H1 (cell line): ENCODE measurements around the gene SIMC1. TPM values are rescaled to one million over a fixed set of nuclear protein-coding genes. Genes with fewer than 3 reads are reported as not detected.

Experiments
- CTCF ChIA-PET: fragments of 300-600 bp; sonication (Branson Sonifier 250); formaldehyde crosslinking; loops from one replicate; lab custom pipeline; 2021; ENCODE audit not compliant: partially characterized antibody; lab: Charles Lee
- POLR2A ChIA-PET: fragments of 300-600 bp; sonication (Branson Sonifier 250); formaldehyde crosslinking; loops from one replicate; lab custom pipeline; 2021; ENCODE audit warnings: inconsistent platforms; ENCODE audit not compliant: partially characterized antibody; lab: Charles Lee
- DNase-seq, 2 experiments: peaks; one replicate each; pipeline versions ENCODE4 v3.0.0 to v3.0.0-alpha.2; 2010 to 2022; ENCODE audit warnings: low spot score in 2 of 2, low read depth in 1 of 2, mixed read lengths in 1 of 2
- FAIRE-seq: peaks from 2 replicates; lab custom pipeline; 2011; peaks lifted over from hg19 to GRCh38; lab: Jason Lieb, UNC
- H2AFZ ChIP-seq: 2 replicates; pipeline ENCODE4 v1.8.1; 2012; ENCODE audit warnings: low read length, inconsistent platforms
- H2AK5ac ChIP-seq: 2 replicates; pipeline ENCODE4 v1.6.1; 2013; ENCODE audit warnings: low read depth, low read length
- H2BK120ac ChIP-seq: replicated peaks from 2 replicates; pipeline ENCODE3; 2013; ENCODE audit warnings: low read depth, low read length, inconsistent platforms
- H2BK12ac ChIP-seq: 2 replicates; pipeline ENCODE4 v1.6.1; 2013; ENCODE audit warnings: low read depth, low read length
- H2BK15ac ChIP-seq: 2 replicates; pipeline ENCODE4 v1.6.1; 2013; ENCODE audit warnings: low read length
- H2BK20ac ChIP-seq: 2 replicates; pipeline ENCODE4 v1.6.1; 2013; ENCODE audit warnings: low read length
- H2BK5ac ChIP-seq: 2 replicates; pipeline ENCODE4 v1.6.1; 2013; ENCODE audit warnings: low read depth, low read length
- H3K14ac ChIP-seq: 2 replicates; pipeline ENCODE4 v1.6.1; 2013; ENCODE audit warnings: inconsistent platforms; ENCODE audit not compliant: insufficient read length
- H3K18ac ChIP-seq: 2 replicates; pipeline ENCODE4 v1.6.1; 2013; ENCODE audit warnings: low read length; ENCODE audit errors: extremely low read depth
- H3K23ac ChIP-seq: 2 replicates; pipeline ENCODE4 v1.6.1; 2013; ENCODE audit warnings: inconsistent platforms; ENCODE audit not compliant: insufficient read length
- H3K23me2 ChIP-seq: 2 replicates; pipeline ENCODE4 v1.6.1; 2013; ENCODE audit warnings: low read depth, low read length
- H3K27ac ChIP-seq: 2 replicates; pipeline ENCODE4 v1.6.1; 2011; ENCODE audit warnings: low read depth, low read length, inconsistent platforms
- H3K27me3 ChIP-seq, 4 experiments: replicated peaks in 1 of 4; 1 replicate in 1 of 4; 2 replicates in 3 of 4; pipeline versions ENCODE4 v1.6.1 to v1.8.1; 2011 to 2013; ENCODE audit warnings: low read length in 3 of 4, mild to moderate bottlenecking in 3 of 4, inconsistent platforms in 2 of 4, mixed read lengths in 2 of 4, moderate library complexity in 1 of 4; ENCODE audit not compliant: control insufficient read depth in 3 of 4, insufficient read depth in 3 of 4; ENCODE audit errors: extremely low read depth in 1 of 4
- H3K36me3 ChIP-seq, 4 experiments: 2 replicates each; pipeline versions ENCODE4 v1.6.1 to v1.8.1; 2011 to 2013; ENCODE audit warnings: mild to moderate bottlenecking in 4 of 4, low read length in 3 of 4, moderate library complexity in 2 of 4, control low read depth in 1 of 4, inconsistent platforms in 1 of 4; ENCODE audit not compliant: insufficient read depth in 4 of 4, control insufficient read depth in 2 of 4
- H3K4ac ChIP-seq: replicated peaks from 2 replicates; pipeline ENCODE3; 2013; ENCODE audit warnings: low read length, low read depth, mixed read lengths, inconsistent platforms; ENCODE audit not compliant: insufficient read length
- H3K4me1 ChIP-seq, 4 experiments: replicated peaks in 1 of 4; 1 replicate in 1 of 4; 2 replicates in 3 of 4; pipeline versions ENCODE4 v1.6.1 to v1.8.1; 2011 to 2013; ENCODE audit warnings: low read length in 3 of 4, inconsistent platforms in 2 of 4, mixed read lengths in 1 of 4; ENCODE audit not compliant: insufficient read depth in 4 of 4, control insufficient read depth in 3 of 4
- H3K4me2 ChIP-seq, 2 experiments: 2 replicates each; pipeline versions ENCODE4 v1.6.1 to v1.8.1; 2011 to 2013; ENCODE audit warnings: low read depth in 2 of 2, low read length in 2 of 2, control low read depth in 1 of 2, inconsistent platforms in 1 of 2, mild to moderate bottlenecking in 1 of 2; ENCODE audit not compliant: insufficient read depth in 1 of 2
- H3K4me3 ChIP-seq, 4 experiments: fragments of 200-600, 300-600 bp in 1 of 4; sonication (generic), shearing (Covaris generic), sonication (Bioruptor Twin) in 1 of 4; 2 replicates each; pipeline versions ENCODE4 v1.5.1 to v1.8.1; 2011 to 2016; ENCODE audit warnings: low read length in 4 of 4, low read depth in 3 of 4, control low read depth in 2 of 4, inconsistent platforms in 2 of 4, mild to moderate bottlenecking in 2 of 4, mixed read lengths in 1 of 4, moderate library complexity in 1 of 4; ENCODE audit not compliant: insufficient read depth in 2 of 4; ENCODE audit errors: extremely low read depth in 1 of 4
- H3K56ac ChIP-seq: replicated peaks from 2 replicates; pipeline ENCODE3; 2013; ENCODE audit warnings: low read depth, mild to moderate bottlenecking, mixed read lengths, low read length, inconsistent platforms; ENCODE audit not compliant: insufficient read length
- H3K79me1 ChIP-seq: 2 replicates; pipeline ENCODE4 v1.6.1; 2013; ENCODE audit warnings: low read depth, low read length, control low read depth
- H3K79me2 ChIP-seq, 2 experiments: 2 replicates each; pipeline versions ENCODE4 v1.6.1 to v1.8.1; 2012 to 2013; ENCODE audit warnings: low read length in 2 of 2, mild to moderate bottlenecking in 2 of 2, inconsistent platforms in 1 of 2; ENCODE audit not compliant: insufficient read depth in 2 of 2, control insufficient read depth in 1 of 2
- H3K9ac ChIP-seq, 4 experiments: replicated peaks in 1 of 4; 1 replicate in 1 of 4; 2 replicates in 3 of 4; pipeline versions ENCODE4 v1.6.1 to v1.8.1; 2011 to 2013; ENCODE audit warnings: low read depth in 3 of 4, low read length in 3 of 4, control low read depth in 2 of 4, mild to moderate bottlenecking in 2 of 4, moderate library complexity in 2 of 4, inconsistent platforms in 1 of 4; ENCODE audit errors: extremely low read depth in 1 of 4
- H3K9me3 ChIP-seq, 2 experiments: 2 replicates each; pipeline versions ENCODE4 v1.6.1 to v1.8.1; 2012 to 2013; ENCODE audit warnings: mild to moderate bottlenecking in 2 of 2, moderate library complexity in 2 of 2, control low read depth in 1 of 2, inconsistent platforms in 1 of 2, low read depth in 1 of 2, low read length in 1 of 2, mixed read lengths in 1 of 2; ENCODE audit not compliant: insufficient read depth in 2 of 2
- H4K20me1 ChIP-seq, 2 experiments: replicated peaks in 1 of 2; 2 replicates each; pipeline versions ENCODE3 to v1.8.1; 2011 to 2013; ENCODE audit warnings: inconsistent platforms in 2 of 2, low read length in 2 of 2, mild to moderate bottlenecking in 1 of 2; ENCODE audit not compliant: insufficient read depth in 2 of 2, control insufficient read depth in 1 of 2
- H4K5ac ChIP-seq: 2 replicates; pipeline ENCODE4 v1.6.1; 2013; ENCODE audit warnings: low read length, low read depth, mixed read lengths, inconsistent platforms; ENCODE audit not compliant: insufficient read length
- H4K8ac ChIP-seq: 2 replicates; pipeline ENCODE4 v1.8.0; 2013; ENCODE audit warnings: mild to moderate bottlenecking, moderate library complexity, low read length, inconsistent platforms; ENCODE audit not compliant: insufficient read depth; ENCODE audit errors: extremely low read depth
- H4K91ac ChIP-seq: replicated peaks from 2 replicates; pipeline ENCODE3; 2013; ENCODE audit warnings: low read length, mixed read lengths, inconsistent platforms; ENCODE audit not compliant: insufficient read length
- BRCA1 ChIP-seq: IDR thresholded peaks from 2 replicates; pipeline ENCODE4 v1.6.1; 2012; ENCODE audit warnings: low read depth, low read length, improper control_type of control experiment
- CBX8 ChIP-seq: fragments of 300-800, 300-1000 bp; sonication (generic); IDR thresholded peaks from 2 replicates; pipeline ENCODE4 v1.7.1; 2016; ENCODE audit warnings: low read depth, low read length, borderline replicate concordance
- CTBP2 ChIP-seq: IDR thresholded peaks from 2 replicates; pipeline ENCODE4 v1.7.0; 2011; ENCODE audit warnings: borderline replicate concordance, mild to moderate bottlenecking, moderate library complexity, mixed read lengths, low read length; ENCODE audit not compliant: insufficient read depth, insufficient read length
- HDAC2 ChIP-seq, 2 experiments: fragments of 300-600 bp in 1 of 2; sonication (generic) in 1 of 2; IDR thresholded peaks; 2 replicates each; pipeline ENCODE4 v1.6.1; 2011 to 2012; ENCODE audit warnings: low read depth in 2 of 2, low read length in 2 of 2, mild to moderate bottlenecking in 2 of 2, moderate library complexity in 2 of 2, borderline replicate concordance in 1 of 2, inconsistent platforms in 1 of 2
- KDM5A ChIP-seq: fragments of 200-600 bp; IDR thresholded peaks from 2 replicates; pipeline ENCODE4 v1.7.1; 2012; ENCODE audit warnings: mild to moderate bottlenecking, low read length, inconsistent platforms, mixed read lengths
- NRF1 ChIP-seq: IDR thresholded peaks from 2 replicates; pipeline ENCODE4 v1.6.1; 2011; ENCODE audit warnings: mild to moderate bottlenecking, low read depth, low read length, improper control_type of control experiment
- PHF8 ChIP-seq: fragments of 200-600 bp; sonication (generic); conservative IDR thresholded peaks from 2 replicates; pipeline ENCODE4 v1.7.1; 2012; ENCODE audit warnings: low read depth, mild to moderate bottlenecking, inconsistent platforms, low read length, moderate library complexity
- SRF ChIP-seq: IDR thresholded peaks from 2 replicates; pipeline ENCODE4 v1.6.1; 2011; ENCODE audit warnings: mild to moderate bottlenecking, low read depth, low read length, moderate library complexity
- TAF7 ChIP-seq: optimal IDR thresholded peaks from 2 replicates; pipeline ENCODE3; 2011; ENCODE audit warnings: low read depth, mild to moderate bottlenecking, inconsistent platforms, low read length, moderate library complexity, borderline replicate concordance
- USF2 ChIP-seq: IDR thresholded peaks from 2 replicates; pipeline ENCODE4 v1.6.1; 2011; ENCODE audit warnings: low read length, improper control_type of control experiment
- WGBS, 2 experiments: shearing (Covaris generic) in 1 of 2; methylation state at CpG; one replicate each; pipeline versions ENCODE4 v1.1.6 to v1.1.7; 2013 to 2015; ENCODE audit warnings: low lambda C conversion rate in 2 of 2, mixed read lengths in 2 of 2, inconsistent platforms in 1 of 2, low coverage in 1 of 2, missing lambda C conversion rate in 1 of 2; ENCODE audit not compliant: insufficient replicate concordance in 2 of 2, insufficient coverage in 1 of 2, insufficient read length in 1 of 2; ENCODE audit errors: extremely low coverage in 1 of 2, missing lambda C conversion rate in 1 of 2; 5-methylcytosine and 5-hydroxymethylcytosine counted together
- polyA plus RNA-seq, 7 experiments: library from polyadenylated mRNA; depleted of rRNA in 3 of 7; stranded (reverse) in 5 of 7; unstranded in 2 of 7; fragments of >200 nt in 5 of 7; fragments of 200-250 nt in 2 of 7; gene quantifications; 1 replicate in 5 of 7; 2 replicates in 1 of 7; 4 replicates in 1 of 7; pipeline versions ENCODE4 v1.2.1 to v1.2.3, GENCODE V29; 2011 to 2013; ENCODE audit warnings: missing spikeins in 2 of 7, mixed read lengths in 2 of 7
- total RNA-seq: library from RNA; stranded (reverse); fragmentation: NEBNext Ultra II Directional; extraction: Animal tissue kit (Norgen Biotek cat#: 25700); gene quantifications from 2 replicates; pipeline ENCODE4 v1.2.1, GENCODE V29; 2021
- TF ChIP-seq, protein P1 (sequence below): IDR thresholded peaks from 2 replicates; pipeline ENCODE4 v1.6.1; 2012; ENCODE audit warnings: inconsistent platforms

The SIMC1 gene
- total and polyA plus RNA-seq, 2 of the 8 experiments (the other 6 are each of a cell fraction or from before 2014, with no cell fraction given): 12.3 to 21.2 TPM

DNA sequence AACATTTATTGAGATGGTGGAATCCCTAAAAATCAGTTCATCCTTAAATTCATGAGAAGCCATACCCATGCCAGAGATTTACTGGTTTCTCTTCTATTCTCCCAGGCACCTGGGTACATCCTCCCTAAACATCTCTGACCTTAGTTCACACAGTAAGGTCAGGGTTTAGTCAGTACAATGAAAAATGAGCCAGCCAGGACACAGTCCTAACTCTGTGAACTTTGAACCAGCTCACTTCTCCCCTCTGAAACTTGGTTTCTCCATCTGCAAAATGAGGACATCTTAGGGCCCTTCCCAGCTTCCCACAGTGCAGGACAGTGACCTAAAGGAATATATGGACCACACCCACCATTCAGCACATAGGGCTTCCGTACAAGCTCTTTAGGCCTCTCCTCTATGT, 148.3 kb downstream of the SIMC1 start:
- peaks cover 7% of the 10 kb centered on the region; the same call in 1 of the 2 replicates for H3K79me1 ChIP-seq
- peak overlapping the region in 1 of 2 experiments; percentile 91; a peak in 1 of 4 replicates for H3K4me2 ChIP-seq
- H3K36me3 ChIP-seq: peaks cover 23 to 49% (median 31%) of the 10 kb centered on the region in 4 experiments
- FAIRE-seq (no peak), DNase-seq (no peak)
- H3K14ac ChIP-seq: no peak overlapping the region
- no peak overlapping the region for H4K5ac ChIP-seq
- no peak overlapping the region for H3K9ac ChIP-seq
- H3K27me3 ChIP-seq: no peaks in the 10 kb centered on the region
- H2BK15ac ChIP-seq: no peak overlapping the region
- H4K20me1 ChIP-seq: peaks cover 6 to 8% of the 10 kb centered on the region in 2 experiments
- H3K56ac ChIP-seq: no peak overlapping the region
- peaks cover 9% of the 10 kb centered on the region; the same call in 1 of the 2 replicates for H3K23me2 ChIP-seq
- H4K8ac ChIP-seq: no peak overlapping the region
- POLR2A ChIA-PET: interaction anchor here (1.2 to 10.2 kb wide), 7 partner anchors 14 to 156 kb away, joined by 3 to 93 read pairs (median 11); partner anchors contain the start of genes ARL10, FAF2, KIAA1191 and RNF44
- H2AK5ac ChIP-seq: no peak overlapping the region
- CTCF ChIA-PET: interaction anchor here (1.2 kb wide), 1 partner anchor 20 kb away, joined by 4 read pairs; no protein-coding TSS in a partner anchor
- no peak overlapping the region for H2AFZ ChIP-seq
- no peak overlapping the region for H2BK120ac ChIP-seq
- H2BK5ac ChIP-seq: no peak overlapping the region
- no peak overlapping the region; the same call in 1 of the 2 replicates for H2BK12ac ChIP-seq
- H3K4me1 ChIP-seq: peaks cover 0 to 5% (median 1%) of the 10 kb centered on the region in 4 experiments; a peak in 2 of 7 replicates
- no peak overlapping the region; a peak in 1 of 8 replicates for H3K4me3 ChIP-seq
- no peaks in the 10 kb centered on the region for H3K9me3 ChIP-seq
- WGBS, 2 experiments: 92% methylated on average over 1 of the region's 1 CpG; no CpG with 5 or more reads in 1 of the 2 experiments
- H3K18ac ChIP-seq: no peak overlapping the region
- no peak overlapping the region for H3K4ac ChIP-seq
- peaks cover 0 to 29% of the 10 kb centered on the region in 2 experiments for H3K79me2 ChIP-seq
- no peak overlapping the region for H3K27ac ChIP-seq
- no peak overlapping the region for H4K91ac ChIP-seq
- no peak overlapping the region for H3K23ac ChIP-seq
- H2BK20ac ChIP-seq: no peak overlapping the region
- TF ChIP-seq, protein P1, sequence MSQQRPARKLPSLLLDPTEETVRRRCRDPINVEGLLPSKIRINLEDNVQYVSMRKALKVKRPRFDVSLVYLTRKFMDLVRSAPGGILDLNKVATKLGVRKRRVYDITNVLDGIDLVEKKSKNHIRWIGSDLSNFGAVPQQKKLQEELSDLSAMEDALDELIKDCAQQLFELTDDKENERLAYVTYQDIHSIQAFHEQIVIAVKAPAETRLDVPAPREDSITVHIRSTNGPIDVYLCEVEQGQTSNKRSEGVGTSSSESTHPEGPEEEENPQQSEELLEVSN: no peak
- no peak for TF ChIP-seq BRCA1
- no peak for TF ChIP-seq CBX8
- no peak for TF ChIP-seq CTBP2
- no peak for TF ChIP-seq USF2
- TF ChIP-seq HDAC2 (IDR thresholded peaks at IDR 0.05; ENCODE audit: borderline replicate concordance in 1 of 2, low read depth in 2 of 2, low read length in 2 of 2): no peak
- no peak for TF ChIP-seq NRF1
- no peak for TF ChIP-seq SRF
- no peak for TF ChIP-seq TAF7
- no peak for TF ChIP-seq PHF8
- TF ChIP-seq KDM5A: no peak
